Left ventricle myocardium superior (tissue), 1 donor: ENCODE data around the gene HSD3B2. TPM values are rescaled to one million over a fixed set of nuclear protein-coding genes. Genes with fewer than 3 reads are reported as not detected.
"Not testable (repeated sequence)": the region's sequence is repeated elsewhere in the genome, so short reads cannot be mapped to it uniquely, and the experiment has no call there.

ENCODE experiments used
- ATAC-seq: fragments of 200-7000 bp; cut with Tn5 transposase; one replicate; pipeline ENCODE4 v1.9.1; 2020; ENCODE audit warnings: mild to moderate bottlenecking, moderate library complexity
- DNase-seq: peaks from one replicate; pipeline ENCODE4 v3.0.0-alpha.2; 2020
- intact Hi-C: fragments of 100-400 bp; cut with micrococcal nuclease; formaldehyde crosslinking; loops from one replicate; pipeline ENCODE4 v1.11.0; 2022
- long read RNA-seq: library from polyadenylated mRNA; unstranded; transcript quantifications from one replicate; pipeline ENCODE4 v2.0.0, GENCODE V29; 2021
- total RNA-seq: library from RNA; stranded (reverse); fragmentation: NEBNext Ultra II Directional; extraction: Animal tissue kit (Norgen Biotek cat#: 25700); gene quantifications from one replicate; pipeline ENCODE4 v1.2.1, GENCODE V29; 2021
- donor health status: DM: no; HTN: yes; CAD: no; lungs with severe emphysema.

Gene HSD3B2
- not detected for total RNA-seq
- long read RNA-seq = 0 reads

DNA sequence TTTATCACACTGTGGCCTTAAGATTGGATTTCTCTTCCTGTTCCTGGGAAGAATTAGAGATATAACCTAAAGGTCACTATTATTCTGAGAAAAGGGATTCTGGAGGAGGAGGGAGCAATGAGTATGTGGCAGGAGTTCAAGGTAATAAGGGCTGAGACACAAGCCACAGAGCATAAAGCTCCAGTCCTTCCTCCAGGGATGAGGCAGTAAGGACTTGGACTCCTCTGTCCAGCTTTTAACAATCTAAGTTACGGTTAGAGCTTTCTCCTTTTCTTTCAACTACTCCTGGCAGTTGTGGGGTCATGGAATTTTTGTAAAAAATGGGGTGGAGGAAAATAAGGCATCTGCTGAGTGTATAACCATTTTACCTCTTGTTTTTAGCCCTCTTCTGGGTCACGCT, at the start of gene HSD3B2:
Gene HSD3B2 (plus strand): TSS at position 201 of the 400 bp plus-strand sequence. CDS start 270 bp downstream, outside the sequence.
- ATAC-seq = no peak
- intact Hi-C loops = no loop called here

DNA sequence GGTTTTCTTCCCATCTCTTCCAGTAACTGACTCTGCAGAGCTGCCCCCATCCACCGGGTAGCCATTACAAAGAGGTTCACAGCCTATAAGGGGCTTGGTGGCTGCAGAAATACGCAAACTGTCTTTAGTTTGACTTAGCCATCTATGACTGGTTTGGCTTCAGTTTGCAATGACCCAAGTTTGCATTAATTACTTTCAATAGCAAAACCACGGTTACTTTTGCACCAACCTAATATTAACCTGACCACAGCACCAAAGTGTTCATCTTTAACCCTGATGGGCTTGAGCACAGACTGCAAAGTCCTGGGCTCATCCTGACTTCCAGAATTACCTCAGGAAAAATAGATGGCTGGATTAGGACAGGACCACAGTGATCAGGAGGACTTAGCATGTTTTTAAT, 48.5 kb upstream of the HSD3B2 start:
- no peak for DNase-seq
- ATAC-seq = no peak
- intact Hi-C loops = loop anchor here (10.0 kb wide), 1 partner anchor 92 kb away; no protein-coding TSS in a partner anchor

More for the DNA sequence above, at the start of gene HSD3B2:
- DNase-seq = no peak

DNA sequence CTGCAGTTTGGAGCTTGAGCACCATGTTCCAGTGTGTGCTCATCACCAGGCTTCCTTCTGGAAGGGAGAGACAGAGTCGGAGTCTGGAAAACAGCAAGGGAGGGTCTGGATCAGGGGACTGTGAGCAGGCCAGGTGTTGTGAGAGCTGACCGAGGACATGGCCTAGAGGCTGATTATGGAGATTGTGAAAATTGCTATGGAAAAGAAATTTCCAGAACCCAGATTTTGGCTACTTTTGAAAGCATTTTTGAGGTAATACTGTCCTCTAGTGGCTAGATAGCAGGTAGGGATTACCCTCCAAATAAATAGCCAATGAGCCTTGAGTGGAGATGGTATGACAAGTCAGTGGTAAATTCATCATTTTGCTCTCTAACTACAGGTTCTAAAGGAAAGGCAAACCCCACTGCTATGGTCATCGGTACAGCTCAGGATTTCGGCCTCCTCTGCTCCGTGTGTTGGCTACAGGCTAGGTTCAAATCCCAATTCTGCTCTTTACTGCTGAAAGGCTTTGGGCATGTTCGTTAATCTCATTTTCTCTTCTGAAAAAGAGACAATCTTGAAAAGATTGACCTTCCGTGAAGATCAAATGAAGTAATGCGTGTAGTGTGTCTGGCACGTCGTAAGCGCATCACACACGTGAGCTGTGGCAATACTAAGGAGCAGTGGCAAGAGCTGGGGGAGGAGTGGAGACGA, 47.4 kb upstream of the HSD3B2 start:
- DNase-seq (no peak), ATAC-seq (no peak)
- intact Hi-C loops = loop anchor here (10.0 kb wide), 1 partner anchor 93 kb away; no protein-coding TSS in a partner anchor

DNA sequence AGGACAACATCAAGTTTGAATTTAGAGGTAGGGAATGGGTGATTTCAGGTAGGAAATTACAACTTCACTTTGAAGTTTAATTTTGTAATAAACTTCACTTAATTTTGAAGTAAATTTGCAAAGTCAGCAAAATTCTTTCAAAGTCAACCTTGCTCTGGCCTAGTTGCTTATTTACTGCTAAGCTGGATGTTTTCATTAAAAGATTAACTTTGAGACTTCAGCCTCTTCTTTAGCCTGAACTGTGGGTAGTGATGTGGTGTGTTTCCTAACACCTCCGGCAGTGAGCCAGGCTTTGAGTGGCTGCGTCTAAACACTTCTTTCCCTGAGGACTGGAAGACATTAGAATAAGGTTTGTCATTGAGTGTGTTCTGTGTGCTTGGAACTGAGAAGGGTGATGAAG, 46.4 kb upstream of the HSD3B2 start, which contains the start of gene HAO2:
Gene HAO2 (plus strand): TSS at position 232 of the 400 bp plus-strand sequence. CDS start 12,301 bp downstream, outside the sequence.
- no peak for ATAC-seq
- intact Hi-C loops = loop anchor here (10.0 kb wide), 1 partner anchor 94 kb away; no protein-coding TSS in a partner anchor
- DNase-seq = no peak

DNA sequence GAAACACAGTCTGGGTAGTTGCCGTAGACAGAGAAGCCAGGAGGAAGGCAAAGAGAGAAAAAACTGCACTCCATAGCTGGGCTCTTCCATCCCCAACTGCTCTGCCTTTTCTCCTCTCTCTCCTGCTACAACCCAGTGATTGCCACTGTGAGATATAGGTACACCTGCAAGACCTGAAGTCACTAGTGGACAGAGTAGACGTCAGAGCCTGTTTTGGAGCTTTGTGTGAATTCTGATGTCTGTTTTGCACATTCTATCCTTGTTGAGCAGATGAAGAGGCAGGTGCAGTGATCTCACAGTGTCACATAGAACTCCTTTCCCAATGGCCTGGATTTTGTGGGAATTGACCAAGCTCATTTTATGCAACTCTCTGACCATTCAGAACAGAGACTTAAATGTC, 44.2 kb upstream of the HSD3B2 start:
- DNase-seq = no peak
- no peak for ATAC-seq
- intact Hi-C loops = no loop called here

DNA sequence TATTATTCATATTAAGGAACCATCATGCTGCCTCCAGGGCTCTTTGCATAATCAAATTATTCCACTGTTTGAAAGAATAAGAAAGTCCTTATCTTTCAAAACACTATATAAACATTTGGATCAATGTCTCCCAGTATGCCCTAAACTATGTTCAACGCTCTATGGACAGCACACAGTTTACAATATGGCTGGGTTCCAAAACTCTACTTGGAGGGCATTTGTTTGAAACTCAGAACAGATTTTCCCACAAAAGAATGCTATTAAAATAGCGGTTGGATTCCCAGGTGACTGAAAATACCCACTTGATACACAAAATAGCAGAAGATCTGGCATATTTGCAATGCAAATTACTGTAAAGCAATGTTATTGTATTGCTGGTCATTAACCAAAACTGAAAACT, 43.1 kb upstream of the HSD3B2 start:
- intact Hi-C loops = no loop called here
- ATAC-seq (no peak), DNase-seq (no peak)

DNA sequence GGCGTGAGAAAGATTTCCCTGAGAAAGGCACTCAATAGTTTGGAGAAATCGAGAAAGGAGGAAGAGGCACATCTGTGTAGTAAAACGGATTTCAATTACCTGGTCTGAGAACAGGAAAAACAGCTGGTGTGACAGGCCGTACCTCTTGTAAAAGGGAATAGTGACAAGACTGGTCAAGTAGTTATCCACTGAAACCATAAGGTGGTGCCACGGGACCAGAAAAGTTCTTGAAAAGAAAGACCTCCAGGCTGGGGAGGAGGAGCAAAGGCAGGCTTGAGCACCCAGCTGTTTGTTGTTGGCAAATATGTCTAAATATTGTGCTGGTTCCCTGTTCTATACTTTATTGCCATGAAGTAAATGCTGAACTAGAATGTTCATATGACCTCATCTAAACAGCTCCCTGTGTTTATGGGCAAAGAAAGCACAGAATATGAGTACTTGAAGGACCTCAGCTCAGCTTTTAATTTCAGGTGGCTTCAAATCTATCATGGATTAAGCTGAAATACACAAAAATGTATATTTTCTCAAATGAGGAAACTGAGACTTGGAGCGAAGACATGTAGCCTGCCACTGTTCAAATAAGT, 42.4 kb upstream of the HSD3B2 start:
- no peak for DNase-seq
- intact Hi-C loops = no loop called here
- ATAC-seq = no peak

DNA sequence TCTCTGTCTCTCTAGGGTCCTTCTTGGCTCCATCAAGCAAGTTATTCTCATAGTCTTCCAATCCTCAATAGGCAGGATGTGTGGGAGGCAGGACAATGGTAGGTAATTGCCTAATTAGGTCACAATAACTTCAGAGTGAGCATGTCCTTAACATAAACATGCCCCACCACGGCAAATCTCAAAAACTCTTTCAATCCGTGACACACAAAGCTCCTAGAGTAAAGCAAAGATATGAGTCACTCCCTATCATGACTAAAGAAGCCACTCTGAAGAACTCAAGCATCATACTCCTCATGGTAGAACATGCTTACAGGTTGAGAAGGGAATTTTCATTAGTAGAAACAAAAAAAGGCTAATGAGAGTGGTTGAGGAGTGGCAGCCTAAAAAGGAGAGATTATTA, 41.5 kb upstream of the HSD3B2 start:
- ATAC-seq (no peak), DNase-seq (no peak)
- intact Hi-C loops = no loop called here

DNA sequence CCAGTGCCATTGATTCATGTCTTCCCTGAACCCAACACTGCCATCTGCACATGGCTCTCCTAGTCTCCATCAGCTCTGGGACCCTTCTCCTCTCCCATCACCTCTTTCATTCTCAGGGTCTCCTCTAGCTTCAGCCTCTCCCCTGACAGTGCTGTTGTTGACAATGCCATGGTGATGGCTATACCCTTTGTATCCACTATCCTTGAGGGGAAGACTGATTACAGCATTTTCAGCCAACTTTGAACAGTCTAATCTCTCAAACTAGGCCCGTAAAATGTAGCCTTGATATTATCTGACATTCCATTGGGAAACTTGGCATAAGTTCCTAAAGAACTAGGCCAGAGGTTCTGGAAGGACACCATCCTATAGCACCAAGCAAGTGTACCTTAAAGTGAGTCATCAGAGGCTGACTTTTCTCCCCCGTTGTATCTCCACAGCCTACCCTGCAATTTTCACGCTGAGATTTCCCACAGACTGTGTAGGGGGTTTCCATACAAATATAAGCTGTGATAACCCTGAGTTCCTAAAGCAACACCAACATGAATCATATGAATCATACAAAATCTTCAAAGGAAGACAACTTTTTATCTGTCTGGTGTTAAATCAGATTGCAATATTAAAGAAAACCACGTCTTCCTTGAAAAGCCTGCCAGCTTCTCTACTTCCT, 40.6 kb upstream of the HSD3B2 start:
- ATAC-seq = no peak
- intact Hi-C loops = no loop called here
- no peak for DNase-seq

DNA sequence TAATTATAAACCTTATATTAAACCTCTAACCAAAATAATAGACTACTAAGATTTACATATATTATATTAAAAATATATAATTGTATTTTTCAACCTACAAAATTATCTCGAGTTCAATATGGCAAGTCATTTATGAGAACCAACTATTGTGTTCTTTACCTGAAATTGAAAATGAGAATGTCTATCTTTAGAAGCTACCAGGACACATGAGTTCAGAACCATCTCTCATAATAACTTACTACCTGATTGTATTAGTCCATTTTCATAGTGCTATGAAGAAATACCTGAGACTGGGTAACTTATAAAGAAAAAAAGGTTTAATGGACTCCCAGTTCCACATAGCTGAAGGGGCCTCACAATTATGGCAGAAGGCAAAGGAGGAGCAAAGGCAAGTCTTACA, 39.6 kb upstream of the HSD3B2 start:
- ATAC-seq (no peak), DNase-seq (no peak)
- intact Hi-C loops = no loop called here

DNA sequence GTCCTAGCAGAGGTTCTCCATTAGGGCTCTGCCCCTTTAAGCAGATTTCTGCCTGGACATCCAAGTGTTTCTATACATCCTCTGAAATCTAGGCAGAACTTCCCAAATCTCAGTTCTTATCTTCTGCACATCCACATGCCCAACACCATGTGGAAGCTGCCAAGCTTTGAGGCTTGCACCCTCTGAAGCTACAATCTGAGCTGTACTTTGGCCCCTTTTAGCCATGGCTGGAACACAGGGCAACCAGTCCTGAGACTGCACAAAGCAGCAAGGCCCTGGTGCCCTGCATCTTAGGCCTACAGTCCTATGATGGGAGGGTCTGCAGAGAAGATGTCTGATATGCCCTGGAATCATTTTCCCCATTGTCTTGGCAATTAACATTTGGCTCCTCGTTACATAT, 38.4 kb upstream of the HSD3B2 start:
- ATAC-seq (no peak), DNase-seq (no peak)
- intact Hi-C loops = no loop called here

DNA sequence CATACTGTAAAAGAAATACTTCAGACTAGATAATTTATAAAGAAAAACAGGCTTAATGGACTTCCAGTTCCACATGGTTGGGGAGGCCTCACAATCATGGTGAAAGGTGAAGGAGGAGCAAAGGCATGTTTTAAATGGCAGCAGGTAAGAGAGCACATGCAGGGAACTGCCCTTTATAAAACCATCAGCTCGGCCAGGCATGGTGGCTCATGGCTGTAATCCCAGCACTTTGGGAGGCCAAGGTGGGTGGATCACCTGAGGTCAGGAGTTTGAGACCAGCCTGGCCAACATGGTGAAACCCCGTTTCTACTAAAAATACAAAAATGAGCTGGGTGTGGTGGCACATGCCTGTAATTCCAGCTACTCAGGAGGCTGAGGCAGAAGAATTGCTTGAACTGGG, 37.4 kb upstream of the HSD3B2 start:
- intact Hi-C loops, DNase-seq: not testable (repeated sequence)

DNA sequence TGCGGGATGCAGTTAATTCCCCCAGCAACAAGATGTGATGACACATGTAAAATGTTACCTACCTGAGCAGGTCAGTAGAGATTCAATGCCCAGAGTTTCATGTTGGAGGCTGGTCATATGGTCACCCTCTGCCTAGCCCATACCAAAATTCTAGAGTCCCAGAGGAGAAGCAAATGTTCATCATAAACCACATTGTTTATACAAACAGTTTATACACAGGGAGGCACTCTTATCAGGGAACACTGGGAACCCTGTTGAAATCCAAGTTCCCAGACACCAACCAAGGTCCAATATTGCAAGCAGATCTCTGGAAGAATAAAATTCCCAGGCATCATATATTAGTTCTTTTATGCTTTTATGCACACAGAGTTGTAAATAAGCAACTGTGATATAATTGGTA, 35.8 kb upstream of the HSD3B2 start:
- ATAC-seq (no peak), DNase-seq (no peak)
- intact Hi-C loops = no loop called here

More for the DNA sequence above, 37.4 kb upstream of the HSD3B2 start:
- ATAC-seq = not testable (repeated sequence)

DNA sequence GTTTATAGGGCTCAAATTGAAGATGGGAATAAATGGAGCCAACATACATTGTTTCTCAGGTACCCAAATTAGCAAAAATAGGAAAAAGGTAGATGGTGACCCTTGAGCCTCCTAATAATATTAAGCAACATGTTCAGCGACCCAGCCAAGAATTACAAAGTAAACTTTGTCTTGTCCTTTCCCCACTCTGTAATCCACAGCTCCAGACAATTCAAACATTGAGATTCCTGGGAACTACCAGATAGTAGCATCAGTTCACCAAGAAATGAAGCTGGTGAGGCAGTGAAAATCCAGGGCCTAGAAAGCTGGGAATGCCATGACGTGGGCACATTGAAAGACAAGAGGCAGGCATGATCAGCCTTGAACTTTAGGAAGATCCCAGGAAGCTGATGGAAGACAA, 34.6 kb upstream of the HSD3B2 start:
- DNase-seq = no peak
- no peak for ATAC-seq
- intact Hi-C loops = no loop called here

DNA sequence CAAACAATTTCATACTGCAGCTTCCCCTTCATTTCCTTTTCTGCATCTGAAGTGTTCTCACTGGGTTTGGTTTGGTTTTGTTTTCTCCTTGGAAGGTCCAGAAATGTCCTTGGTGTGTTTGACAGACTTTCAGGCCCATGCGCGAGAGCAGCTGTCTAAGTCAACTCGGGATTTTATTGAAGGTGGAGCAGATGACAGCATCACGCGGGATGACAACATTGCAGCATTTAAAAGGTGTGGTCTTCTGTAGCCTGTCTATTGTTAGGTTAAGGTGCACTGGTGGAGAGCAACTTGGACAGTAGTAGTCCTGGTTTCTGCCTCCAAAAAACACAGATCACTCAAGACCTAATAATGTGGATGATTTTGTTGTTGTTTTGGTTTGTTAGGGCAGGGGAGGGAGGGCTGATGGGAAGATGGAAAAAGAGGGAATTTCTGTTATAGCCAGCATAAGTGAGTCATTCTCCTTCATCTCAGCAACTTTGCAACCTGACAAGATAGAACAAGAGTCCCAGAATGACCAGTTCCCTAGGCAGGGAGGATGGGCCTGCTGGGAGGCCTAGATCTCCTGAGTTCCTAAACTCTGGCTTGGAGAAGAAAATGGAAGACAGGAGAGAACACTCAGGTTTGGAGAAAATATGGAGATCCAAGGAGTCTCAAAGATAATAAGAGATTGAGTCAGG, 33.8 kb upstream of the HSD3B2 start:
- intact Hi-C loops = no loop called here

DNA sequence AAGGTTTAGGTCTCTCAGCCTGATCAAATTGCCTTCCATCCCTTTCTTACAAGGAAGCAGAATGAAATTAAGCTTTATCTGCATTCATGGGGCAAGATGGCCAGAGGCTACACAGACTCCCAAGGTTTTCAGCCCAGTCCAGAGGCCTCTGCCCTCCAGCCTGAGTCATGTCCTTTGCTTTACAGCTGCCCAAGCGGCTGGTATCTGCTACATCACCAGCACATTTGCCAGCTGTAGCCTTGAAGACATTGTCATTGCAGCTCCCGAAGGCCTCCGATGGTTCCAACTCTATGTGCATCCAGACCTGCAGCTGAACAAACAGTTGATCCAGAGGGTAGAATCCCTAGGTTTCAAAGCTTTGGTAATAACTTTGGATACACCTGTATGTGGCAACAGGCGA, 30.4 kb upstream of the HSD3B2 start:
- ATAC-seq = no peak
- no peak for DNase-seq
- intact Hi-C loops = no loop called here

More for the DNA sequence above, 33.8 kb upstream of the HSD3B2 start:
- DNase-seq (no peak), ATAC-seq (no peak)

DNA sequence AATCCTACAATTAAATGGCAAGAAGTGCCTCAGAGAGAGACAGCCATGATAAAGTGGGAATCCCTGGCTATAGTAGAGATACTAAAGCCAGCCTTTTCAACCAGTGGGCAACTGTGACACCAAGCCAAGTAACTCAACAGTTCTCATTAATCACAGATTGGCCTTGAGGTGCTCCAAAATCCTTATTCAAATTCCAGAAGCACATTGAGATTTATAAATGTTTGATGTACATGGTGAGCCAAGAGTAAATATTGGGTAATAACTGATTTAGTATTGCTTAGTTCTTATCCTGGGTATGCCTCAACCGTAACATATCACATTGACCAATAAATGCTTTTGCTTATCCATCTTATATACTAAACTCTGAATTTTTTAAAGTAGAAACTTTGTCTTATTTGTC, 29.3 kb upstream of the HSD3B2 start:
- no peak for ATAC-seq
- intact Hi-C loops = no loop called here
- no peak for DNase-seq

DNA sequence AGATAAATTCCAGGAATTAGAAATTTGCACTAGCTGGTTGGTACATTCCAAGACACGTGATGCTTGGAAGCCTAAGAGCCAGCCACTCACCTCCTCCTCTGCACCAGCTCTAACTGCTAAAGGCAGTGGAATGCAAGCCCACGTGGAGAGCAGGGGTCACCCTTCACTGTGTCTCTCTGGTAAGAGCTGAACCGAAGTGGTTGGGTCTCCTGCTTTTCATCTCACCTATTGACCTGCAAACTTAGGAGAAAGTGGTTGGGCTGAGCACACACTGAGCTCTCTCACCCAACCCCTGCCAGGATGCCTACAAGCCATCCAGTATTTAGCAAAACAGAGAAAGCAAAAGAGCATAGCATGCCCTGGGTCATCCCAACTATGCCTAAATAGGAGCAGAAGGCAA, 27.1 kb upstream of the HSD3B2 start:
- DNase-seq = no peak
- ATAC-seq = no peak
- intact Hi-C loops = no loop called here

DNA sequence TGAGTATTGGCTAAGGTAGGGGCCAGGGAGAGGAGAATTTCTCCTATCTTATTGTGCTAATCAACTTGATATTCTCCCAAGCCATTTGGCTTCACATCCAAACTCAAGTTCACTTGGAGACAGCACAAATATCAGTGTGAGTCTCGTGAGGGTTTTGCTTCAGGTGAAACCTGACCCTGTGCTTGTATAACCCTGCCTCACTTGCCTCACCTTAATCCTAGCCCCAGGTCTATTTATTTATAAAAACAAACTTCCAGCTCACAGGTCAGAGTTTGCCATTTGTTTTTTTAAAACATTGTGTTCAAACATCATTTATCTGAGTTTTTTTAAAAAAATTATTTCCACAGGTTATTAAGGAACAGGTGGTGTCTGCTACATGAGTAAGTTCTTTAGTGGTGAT, 26.5 kb upstream of the HSD3B2 start:
- no peak for DNase-seq
- intact Hi-C loops = no loop called here
- ATAC-seq = no peak

DNA sequence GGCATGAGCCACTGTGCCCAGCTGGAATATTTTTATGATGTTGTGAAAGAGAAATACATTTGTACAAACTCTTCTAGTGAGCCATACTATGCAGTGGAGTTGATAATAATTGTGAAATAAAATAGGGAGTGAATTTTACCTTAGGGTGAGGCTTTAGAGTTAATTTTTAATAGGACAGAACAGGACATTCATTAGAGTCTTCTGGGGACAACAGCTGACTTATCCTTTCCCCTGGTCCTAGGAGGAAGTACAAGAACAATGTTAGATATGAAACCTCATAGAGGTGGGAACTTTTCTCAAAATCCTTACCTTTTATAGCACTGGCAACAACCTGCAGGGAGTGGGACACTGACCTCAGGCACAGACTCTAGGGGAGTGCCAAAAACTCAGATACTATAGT, 24.4 kb upstream of the HSD3B2 start:
- intact Hi-C loops = no loop called here
- no peak for ATAC-seq
- no peak for DNase-seq
